ENCODE data around the gene NFKB1. TPM values are rescaled to one million over a fixed set of nuclear protein-coding genes. Genes with fewer than 3 reads are reported as not detected.
A peak's percentile ranks its signal among the peaks of the same experiment; 100 is the strongest.

The NFKB1 gene
- total and polyA plus RNA-seq, 12 donors = 8.2 to 49.1 (median 33.9) TPM

DNA sequence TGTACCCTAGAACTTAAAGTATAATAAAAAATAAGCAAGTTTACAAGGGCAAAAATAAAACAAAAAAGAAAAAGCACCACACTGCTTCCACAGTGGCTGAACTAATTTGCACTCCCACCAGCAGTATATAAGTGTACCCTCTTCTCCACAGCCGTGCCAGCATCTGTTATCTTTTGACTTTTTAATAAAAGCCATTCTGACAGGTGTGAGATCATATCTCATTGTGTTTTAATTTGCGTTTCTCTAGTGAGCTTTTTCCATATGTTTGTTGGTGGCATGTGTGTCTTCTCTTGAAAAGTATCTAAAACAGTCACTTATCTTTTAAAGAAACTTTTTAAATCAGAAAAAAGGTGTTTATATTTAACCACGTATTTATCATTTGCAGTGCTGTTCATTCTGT, 71.3 kb downstream of the NFKB1 start:
- Histone ChIP-seq H3K27ac (no peak overlapping the region), H3K4me3 (no peak overlapping the region), H3K4me1 (replicated peaks in 1 of 2) (peaks cover 3 to 18% of the 10 kb centered on the region in 2 donors), H3K27me3 (no peaks in the 10 kb centered on the region), H3K36me3 (replicated peaks in 1 of 2) (peaks cover 0 to 7% of the 10 kb centered on the region in 2 donors), H3K9me3 (replicated peaks in 1 of 3) (peaks cover 0 to 4% (median 0%) of the 10 kb centered on the region in 3 donors)
- no peak for TF ChIP-seq POLR2A (IDR thresholded peaks at IDR 0.05)
- TF ChIP-seq, protein P1, sequence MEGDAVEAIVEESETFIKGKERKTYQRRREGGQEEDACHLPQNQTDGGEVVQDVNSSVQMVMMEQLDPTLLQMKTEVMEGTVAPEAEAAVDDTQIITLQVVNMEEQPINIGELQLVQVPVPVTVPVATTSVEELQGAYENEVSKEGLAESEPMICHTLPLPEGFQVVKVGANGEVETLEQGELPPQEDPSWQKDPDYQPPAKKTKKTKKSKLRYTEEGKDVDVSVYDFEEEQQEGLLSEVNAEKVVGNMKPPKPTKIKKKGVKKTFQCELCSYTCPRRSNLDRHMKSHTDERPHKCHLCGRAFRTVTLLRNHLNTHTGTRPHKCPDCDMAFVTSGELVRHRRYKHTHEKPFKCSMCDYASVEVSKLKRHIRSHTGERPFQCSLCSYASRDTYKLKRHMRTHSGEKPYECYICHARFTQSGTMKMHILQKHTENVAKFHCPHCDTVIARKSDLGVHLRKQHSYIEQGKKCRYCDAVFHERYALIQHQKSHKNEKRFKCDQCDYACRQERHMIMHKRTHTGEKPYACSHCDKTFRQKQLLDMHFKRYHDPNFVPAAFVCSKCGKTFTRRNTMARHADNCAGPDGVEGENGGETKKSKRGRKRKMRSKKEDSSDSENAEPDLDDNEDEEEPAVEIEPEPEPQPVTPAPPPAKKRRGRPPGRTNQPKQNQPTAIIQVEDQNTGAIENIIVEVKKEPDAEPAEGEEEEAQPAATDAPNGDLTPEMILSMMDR (IDR thresholded peaks at IDR 0.05) = no peak
- DNase-seq = no peak
- intact Hi-C loops (cut with DNase I) = no loop called here
- 86 to 95% (median 90%) methylated on average over 3 of the region's 3 CpGs for WGBS, 4 donors

DNA sequence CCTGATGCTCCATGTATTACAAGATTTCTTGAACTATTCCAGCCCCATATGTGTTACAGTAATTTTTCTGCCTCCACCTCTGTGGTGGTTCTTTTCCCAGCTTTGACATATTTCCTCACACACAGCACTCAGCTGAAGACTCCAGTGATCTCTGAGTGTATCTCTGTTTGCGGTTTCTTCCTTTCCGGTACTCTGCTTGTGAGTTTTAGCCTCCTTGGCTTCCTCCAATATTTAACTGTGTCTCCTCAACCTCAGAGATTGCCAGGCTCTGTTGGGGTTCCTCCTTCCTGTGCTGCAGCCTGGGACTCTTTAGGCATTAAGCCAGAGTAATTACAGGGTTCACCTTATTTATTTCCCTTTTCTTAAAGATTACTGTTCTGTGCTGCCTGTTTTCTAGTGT, 73.2 kb downstream of the NFKB1 start:
- Histone ChIP-seq H3K9me3 (replicated peaks in 1 of 3) (peaks cover 0 to 4% (median 0%) of the 10 kb centered on the region in 3 donors), H3K36me3 (replicated peaks in 1 of 2) (peaks cover 0 to 24% of the 10 kb centered on the region in 2 donors), H3K4me1 (replicated peaks in 1 of 2) (peaks cover 0 to 18% of the 10 kb centered on the region in 2 donors), H3K27ac (no peak overlapping the region), H3K4me3 (no peak overlapping the region), H3K27me3 (no peaks in the 10 kb centered on the region)
- DNase-seq = peak in 1 of 7 donors; percentile 8
- 61 to 65% (median 64%) methylated on average over 2 of the region's 2 CpGs for WGBS, 4 donors
- intact Hi-C loops (cut with DNase I) = no loop called here
- no peak for TF ChIP-seq POLR2A (IDR thresholded peaks at IDR 0.05)
- TF ChIP-seq, protein P1 (IDR thresholded peaks at IDR 0.05) = no peak

DNA sequence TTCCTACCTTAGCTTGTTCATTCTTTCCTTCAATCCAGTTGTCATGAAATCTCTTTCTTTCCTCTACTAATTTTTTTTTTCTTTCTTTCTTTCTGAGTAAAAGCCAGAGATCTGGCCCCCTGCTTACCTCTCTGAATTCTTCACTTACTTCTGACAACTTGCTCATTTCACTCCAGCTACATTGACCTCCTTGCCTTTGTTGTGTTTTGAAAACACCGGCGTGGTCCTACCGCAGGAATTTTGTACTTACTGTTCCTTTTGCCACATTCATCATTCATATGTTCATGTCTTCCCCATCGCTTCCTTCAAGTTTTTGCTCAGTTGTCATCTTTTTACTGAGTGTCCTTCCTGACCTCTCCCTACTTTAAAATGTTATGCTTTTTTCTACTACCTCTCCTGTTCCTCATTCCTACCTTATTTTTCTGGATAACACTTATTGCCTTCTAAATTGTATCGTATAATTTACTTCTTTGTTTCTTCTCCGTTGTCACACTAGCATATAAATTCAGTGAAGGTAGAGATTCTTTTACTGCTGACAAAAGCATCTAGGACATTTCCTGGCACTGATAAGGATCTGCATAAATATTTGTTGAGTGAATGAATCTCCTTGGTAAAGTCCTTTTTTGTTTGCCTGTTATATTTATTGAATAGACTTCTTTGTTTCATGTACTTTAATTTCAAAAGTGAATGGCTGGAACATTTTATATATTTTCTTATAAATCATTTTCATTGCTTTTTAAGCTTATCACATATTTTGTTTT, 74.4 kb downstream of the NFKB1 start:
- intact Hi-C loops (cut with DNase I) = no loop called here
- DNase-seq = no peak
- no peaks in the 10 kb centered on the region for H3K27me3 ChIP-seq
- H3K4me1 ChIP-seq (replicated peaks in 1 of 2) = peaks cover 0 to 18% of the 10 kb centered on the region in 2 donors
- TF ChIP-seq, protein P1 (IDR thresholded peaks at IDR 0.05) = no peak
- no peak for TF ChIP-seq POLR2A (IDR thresholded peaks at IDR 0.05)
- peaks cover 0 to 26% of the 10 kb centered on the region in 2 donors for H3K36me3 ChIP-seq (replicated peaks in 1 of 2)
- no peak overlapping the region for H3K4me3 ChIP-seq
- H3K9me3 ChIP-seq (replicated peaks in 1 of 3) = no peaks in the 10 kb centered on the region
- no peak overlapping the region for H3K27ac ChIP-seq
- WGBS, 4 donors = 69 to 81% (median 77%) methylated on average over 6 of the region's 6 CpGs

- Histone ChIP-seq H3K4me3 (no peak overlapping the region), H3K27ac (no peak overlapping the region), H3K4me1 (replicated peaks in 1 of 2) (peaks cover 0 to 18% of the 10 kb centered on the region in 2 donors), H3K9me3 (replicated peaks in 1 of 3) (no peaks in the 10 kb centered on the region), H3K36me3 (replicated peaks in 1 of 2) (peaks cover 0 to 53% of the 10 kb centered on the region in 2 donors), H3K27me3 (no peaks in the 10 kb centered on the region)
- intact Hi-C loops (cut with DNase I) = no loop called here
- TF ChIP-seq, protein P1 (IDR thresholded peaks at IDR 0.05) = no peak
- TF ChIP-seq POLR2A (IDR thresholded peaks at IDR 0.05) = no peak
- WGBS, 4 donors = 86 to 91% (median 89%) methylated on average over 3 of the region's 3 CpGs
- no peak for DNase-seq
Observed at GRCh38 chr4:102578270-102578669, 77.1 kb downstream of the NFKB1 start.

Data from adrenal gland (tissue), 12 donors.